GM12875 (cell line): Measurements from ENCODE around the gene LIPA.

Source experiments
- H3K4me3 ChIP-seq: one replicate; pipeline ENCODE4 v1.5.1; 2011; ENCODE audit warnings: low read depth, low read length, control low read depth
- CTCF ChIP-seq: IDR thresholded peaks from 2 replicates; pipeline ENCODE4 v1.5.1; 2011; ENCODE audit warnings: low read depth, mild to moderate bottlenecking, control low read depth, inconsistent platforms, low read length, moderate library complexity, borderline replicate concordance; ENCODE audit not compliant: insufficient read depth

LIPA gene

GRCh38 chr10:89270153-89270483 is 18.5 kb upstream of the LIPA start:
- H3K4me3 ChIP-seq: no peak overlapping the region
- TF ChIP-seq CTCF: no peak

GRCh38 chr10:89269433-89270152 is 18.0 kb upstream of the LIPA start:
- TF ChIP-seq CTCF: no peak
- H3K4me3 ChIP-seq: no peak overlapping the region

GRCh38 chr10:89266721-89267453 is 15.3 kb upstream of the LIPA start:
- H3K4me3 ChIP-seq: no peak overlapping the region
- TF ChIP-seq CTCF: no peak

- no peak overlapping the region for H3K4me3 ChIP-seq
- TF ChIP-seq CTCF: no peak
Measured at GRCh38 chr10:89263531-89263930, 12.0 kb upstream of the LIPA start.

GRCh38 chr10:89263091-89263490 is 11.5 kb upstream of the LIPA start:
- no peak for TF ChIP-seq CTCF
- no peak overlapping the region for H3K4me3 ChIP-seq

GRCh38 chr10:89262086-89263051 is 10.8 kb upstream of the LIPA start:
- no peak for TF ChIP-seq CTCF
- H3K4me3 ChIP-seq: no peak overlapping the region
